Keratinocyte (primary cell): ENCODE measurements around the gene VIPR2. TPM values are rescaled to one million over a fixed set of nuclear protein-coding genes. Genes with fewer than 3 reads are reported as not detected.

ENCODE experiments used
- DNase-seq: peaks from one replicate; pipeline ENCODE4 v3.0.0-alpha.2; 2011; ENCODE audit warnings: low read depth, missing footprints, low spot score
- FAIRE-seq: peaks from 2 replicates; lab custom pipeline; 2011; peaks lifted over from hg19 to GRCh38; lab: Jason Lieb, UNC
- H2AFZ ChIP-seq: 2 replicates; pipeline ENCODE4 v1.6.0; 2012; ENCODE audit warnings: low read length, control low read depth, inconsistent platforms; ENCODE audit not compliant: control insufficient read depth
- H3K27ac ChIP-seq: 2 replicates; pipeline ENCODE4 v1.5.1; 2011; ENCODE audit warnings: low read length; ENCODE audit not compliant: control insufficient read depth, insufficient read depth
- H3K27me3 ChIP-seq: 3 replicates; pipeline ENCODE4 v1.6.0; 2011; ENCODE audit warnings: low read length; ENCODE audit not compliant: control insufficient read depth, insufficient read depth; ENCODE audit errors: extremely low read depth
- H3K36me3 ChIP-seq, 2 experiments: 2 replicates in 1 of 2; 3 replicates in 1 of 2; pipeline ENCODE4 v1.5.1; 2011; ENCODE audit warnings: low read length in 2 of 2, mild to moderate bottlenecking in 1 of 2; ENCODE audit not compliant: control insufficient read depth in 2 of 2, insufficient read depth in 2 of 2; ENCODE audit errors: extremely low read depth in 1 of 2
- H3K4me1 ChIP-seq: 3 replicates; pipeline ENCODE4 v1.5.1; 2011; ENCODE audit warnings: low read length; ENCODE audit not compliant: control insufficient read depth, insufficient read depth; ENCODE audit errors: extremely low read depth
- H3K4me2 ChIP-seq: 3 replicates; pipeline ENCODE4 v1.6.0; 2011; ENCODE audit warnings: low read depth, low read length; ENCODE audit not compliant: control insufficient read depth, insufficient read depth; ENCODE audit errors: extremely low read depth
- H3K4me3 ChIP-seq, 3 experiments: fragments of 200-600 bp in 1 of 3; sonication (generic) in 1 of 3; 2 replicates in 2 of 3; 3 replicates in 1 of 3; pipeline ENCODE4 v1.5.1; 2011 to 2016; ENCODE audit warnings: low read length in 3 of 3, mild to moderate bottlenecking in 3 of 3, control low read depth in 2 of 3, inconsistent platforms in 1 of 3, low read depth in 1 of 3, mixed read lengths in 1 of 3, mixed run types in 1 of 3, moderate library complexity in 1 of 3; ENCODE audit not compliant: control insufficient read depth in 2 of 3, insufficient read depth in 2 of 3; ENCODE audit errors: extremely low read depth in 1 of 3
- H3K79me2 ChIP-seq: 2 replicates; pipeline ENCODE4 v1.6.0; 2012; ENCODE audit warnings: low read length; ENCODE audit not compliant: control insufficient read depth, insufficient read depth
- H3K9ac ChIP-seq: 3 replicates; pipeline ENCODE4 v1.6.0; 2011; ENCODE audit warnings: low read length; ENCODE audit not compliant: control insufficient read depth, insufficient read depth; ENCODE audit errors: extremely low read depth
- H3K9me1 ChIP-seq: 3 replicates; pipeline ENCODE4 v1.6.0; 2011; ENCODE audit warnings: low read length; ENCODE audit not compliant: control insufficient read depth, insufficient read depth; ENCODE audit errors: extremely low read depth
- H3K9me3 ChIP-seq: 2 replicates; pipeline ENCODE4 v1.5.1; 2012; ENCODE audit warnings: low read depth, low read length; ENCODE audit not compliant: control insufficient read depth
- H4K20me1 ChIP-seq: 3 replicates; pipeline ENCODE4 v1.6.0; 2011; ENCODE audit warnings: low read length; ENCODE audit not compliant: control insufficient read depth, insufficient read depth; ENCODE audit errors: extremely low read depth
- EZH2 ChIP-seq: IDR thresholded peaks from one replicate; pipeline ENCODE4 v1.6.1; 2012; ENCODE audit warnings: inconsistent platforms, mild to moderate bottlenecking, low read length, moderate library complexity
- dilution Hi-C: fragments of 300-500 bp; cut with MboI; formaldehyde crosslinking; loops from one replicate; pipeline ENCODE4 v1.7.0; 2020; ENCODE audit warnings: low sequenced_read_pairs; ENCODE audit not compliant: extremely low pct_ligation_motif_present
- polyA plus RNA-seq, 5 experiments: library from polyadenylated mRNA; depleted of rRNA in 3 of 5; stranded (reverse) in 3 of 5; stranded (forward) in 1 of 5; unstranded in 1 of 5; fragments of >200 nt; gene quantifications; 1 replicate in 1 of 5; 2 replicates in 3 of 5; 3 replicates in 1 of 5; pipeline versions ENCODE4 v1.2.1 to v1.2.3, GENCODE V29; 2011 to 2012; ENCODE audit warnings: missing spikeins in 2 of 5, low read depth in 1 of 5, low replicate concordance in 1 of 5
- TF ChIP-seq, protein P1 (sequence below), 3 experiments: IDR thresholded peaks in 1 of 3; conservative IDR thresholded peaks in 1 of 3; optimal IDR thresholded peaks in 1 of 3; 2 replicates in 2 of 3; 3 replicates in 1 of 3; pipeline versions ENCODE3 to v1.5.1; 2011; ENCODE audit warnings: low read length in 3 of 3, mild to moderate bottlenecking in 3 of 3, moderate library complexity in 2 of 3, control low read depth in 1 of 3, inconsistent platforms in 1 of 3; ENCODE audit not compliant: insufficient read depth in 2 of 3; ENCODE audit errors: extremely low read depth in 1 of 3

VIPR2 gene
- polyA plus RNA-seq, 1 donor (not counting 4 experiments of a cell fraction or from before 2014, with no cell fraction given): not detected

GRCh38 chr7:159076333-159076732, 68.3 kb downstream of the VIPR2 start:
- Histone ChIP-seq H3K27me3 (no peaks in the 10 kb centered on the region), H3K27ac (no peak overlapping the region), H4K20me1 (no peaks in the 10 kb centered on the region), H3K4me3 (no peak overlapping the region), H3K9ac (no peak overlapping the region), H3K36me3 (no peaks in the 10 kb centered on the region), H3K4me2 (no peak overlapping the region), H3K79me2 (no peaks in the 10 kb centered on the region), H3K9me3 (no peaks in the 10 kb centered on the region), H3K4me1 (no peaks in the 10 kb centered on the region), H2AFZ (no peak overlapping the region), H3K9me1 (no peaks in the 10 kb centered on the region)
- DNase-seq: no peak
- dilution Hi-C loops: loop anchor here (5.0 kb wide), 1 partner anchor 61 kb away; no protein-coding TSS in a partner anchor
- TF ChIP-seq, protein P1, sequence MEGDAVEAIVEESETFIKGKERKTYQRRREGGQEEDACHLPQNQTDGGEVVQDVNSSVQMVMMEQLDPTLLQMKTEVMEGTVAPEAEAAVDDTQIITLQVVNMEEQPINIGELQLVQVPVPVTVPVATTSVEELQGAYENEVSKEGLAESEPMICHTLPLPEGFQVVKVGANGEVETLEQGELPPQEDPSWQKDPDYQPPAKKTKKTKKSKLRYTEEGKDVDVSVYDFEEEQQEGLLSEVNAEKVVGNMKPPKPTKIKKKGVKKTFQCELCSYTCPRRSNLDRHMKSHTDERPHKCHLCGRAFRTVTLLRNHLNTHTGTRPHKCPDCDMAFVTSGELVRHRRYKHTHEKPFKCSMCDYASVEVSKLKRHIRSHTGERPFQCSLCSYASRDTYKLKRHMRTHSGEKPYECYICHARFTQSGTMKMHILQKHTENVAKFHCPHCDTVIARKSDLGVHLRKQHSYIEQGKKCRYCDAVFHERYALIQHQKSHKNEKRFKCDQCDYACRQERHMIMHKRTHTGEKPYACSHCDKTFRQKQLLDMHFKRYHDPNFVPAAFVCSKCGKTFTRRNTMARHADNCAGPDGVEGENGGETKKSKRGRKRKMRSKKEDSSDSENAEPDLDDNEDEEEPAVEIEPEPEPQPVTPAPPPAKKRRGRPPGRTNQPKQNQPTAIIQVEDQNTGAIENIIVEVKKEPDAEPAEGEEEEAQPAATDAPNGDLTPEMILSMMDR (optimal IDR thresholded peaks at IDR 0.05 in 1 of 3, IDR thresholded peaks at IDR 0.05 in 1 of 3, conservative IDR thresholded peaks at IDR 0.05 in 1 of 3; ENCODE audit: extremely low read depth in 1 of 3, insufficient read depth in 2 of 3, low read length in 3 of 3): no peak
- no peak for TF ChIP-seq EZH2
- no peak for FAIRE-seq

- H3K27ac ChIP-seq: no peak overlapping the region
These were observed 69.0 kb downstream of the VIPR2 start for GRCh38 chr7:159075563-159076238.

More at GRCh38 chr7:159075563-159076238, 69.0 kb downstream of the VIPR2 start:
- H3K27me3 ChIP-seq: no peaks in the 10 kb centered on the region
- H3K4me3 ChIP-seq: no peak overlapping the region
- TF ChIP-seq EZH2: no peak
- TF ChIP-seq, protein P1 (optimal IDR thresholded peaks at IDR 0.05 in 1 of 3, IDR thresholded peaks at IDR 0.05 in 1 of 3, conservative IDR thresholded peaks at IDR 0.05 in 1 of 3; ENCODE audit: extremely low read depth in 1 of 3, insufficient read depth in 2 of 3, low read length in 3 of 3): no peak
- H3K79me2 ChIP-seq: no peaks in the 10 kb centered on the region
- no peak overlapping the region for H2AFZ ChIP-seq
- FAIRE-seq (no peak), DNase-seq (no peak)
- no peak overlapping the region for H3K4me2 ChIP-seq
- dilution Hi-C loops: loop anchor here (5.0 kb wide), 1 partner anchor 62 kb away; no protein-coding TSS in a partner anchor
- H3K4me1 ChIP-seq: no peaks in the 10 kb centered on the region
- no peaks in the 10 kb centered on the region for H4K20me1 ChIP-seq
- no peak overlapping the region for H3K9ac ChIP-seq
- H3K9me1 ChIP-seq: no peaks in the 10 kb centered on the region
- H3K36me3 ChIP-seq: no peaks in the 10 kb centered on the region
- H3K9me3 ChIP-seq: no peaks in the 10 kb centered on the region
